IMR-90 (cell line): ENCODE measurements around the gene NCAM1.

Experiments
- CEBPB ChIP-seq: IDR thresholded peaks from 2 replicates; pipeline ENCODE4 v1.6.1; 2012; ENCODE audit warnings: low read depth, low read length, improper control_type of control experiment
- CTCF ChIP-seq: conservative IDR thresholded peaks from 2 replicates; pipeline ENCODE4 v1.5.1; 2012; ENCODE audit warnings: mild to moderate bottlenecking, low read depth, low read length, improper control_type of control experiment
- ELK1 ChIP-seq: fragments of 150-350 bp; IDR thresholded peaks from 2 replicates; pipeline ENCODE4 v1.6.1; 2016; ENCODE audit warnings: low read depth, mild to moderate bottlenecking, low read length, moderate library complexity, borderline replicate concordance
- FOS ChIP-seq: fragments of 150-350 bp; IDR thresholded peaks from 2 replicates; pipeline ENCODE4 v1.6.1; 2016; ENCODE audit warnings: low read depth, low read length
- MAFK ChIP-seq: IDR thresholded peaks from 2 replicates; pipeline ENCODE4 v1.6.1; 2012; ENCODE audit warnings: low read depth, low read length, improper control_type of control experiment
- MAZ ChIP-seq: IDR thresholded peaks from 2 replicates; pipeline ENCODE4 v1.6.1; 2012; ENCODE audit warnings: low read depth, mild to moderate bottlenecking, low read length, improper control_type of control experiment, moderate library complexity, borderline replicate concordance
- POLR2A ChIP-seq: IDR thresholded peaks from 2 replicates; pipeline ENCODE4 v1.6.1; 2012; ENCODE audit warnings: mild to moderate bottlenecking, low read depth, low read length
- RAD21 ChIP-seq: IDR thresholded peaks from 2 replicates; pipeline ENCODE4 v1.6.1; 2012; ENCODE audit warnings: low read length, improper control_type of control experiment
- RCOR1 ChIP-seq: IDR thresholded peaks from 2 replicates; pipeline ENCODE4 v1.6.1; 2012; ENCODE audit warnings: mild to moderate bottlenecking, low read length, improper control_type of control experiment; ENCODE audit not compliant: insufficient replicate concordance
- RFX5 ChIP-seq: IDR thresholded peaks from 2 replicates; pipeline ENCODE4 v1.8.0; 2012; ENCODE audit warnings: low read depth, mild to moderate bottlenecking, low read length, moderate library complexity
- SMC3 ChIP-seq: fragments of 150-350 bp; IDR thresholded peaks from 2 replicates; pipeline ENCODE4 v1.6.1; 2016; ENCODE audit warnings: low read depth, mild to moderate bottlenecking, antibody characterized with exemption, low read length, moderate library complexity
- USF2 ChIP-seq: fragments of 150-350 bp; IDR thresholded peaks from 2 replicates; pipeline ENCODE4 v1.6.1; 2017; ENCODE audit warnings: mild to moderate bottlenecking, antibody characterized with exemption, low read length, low read depth

DNA sequence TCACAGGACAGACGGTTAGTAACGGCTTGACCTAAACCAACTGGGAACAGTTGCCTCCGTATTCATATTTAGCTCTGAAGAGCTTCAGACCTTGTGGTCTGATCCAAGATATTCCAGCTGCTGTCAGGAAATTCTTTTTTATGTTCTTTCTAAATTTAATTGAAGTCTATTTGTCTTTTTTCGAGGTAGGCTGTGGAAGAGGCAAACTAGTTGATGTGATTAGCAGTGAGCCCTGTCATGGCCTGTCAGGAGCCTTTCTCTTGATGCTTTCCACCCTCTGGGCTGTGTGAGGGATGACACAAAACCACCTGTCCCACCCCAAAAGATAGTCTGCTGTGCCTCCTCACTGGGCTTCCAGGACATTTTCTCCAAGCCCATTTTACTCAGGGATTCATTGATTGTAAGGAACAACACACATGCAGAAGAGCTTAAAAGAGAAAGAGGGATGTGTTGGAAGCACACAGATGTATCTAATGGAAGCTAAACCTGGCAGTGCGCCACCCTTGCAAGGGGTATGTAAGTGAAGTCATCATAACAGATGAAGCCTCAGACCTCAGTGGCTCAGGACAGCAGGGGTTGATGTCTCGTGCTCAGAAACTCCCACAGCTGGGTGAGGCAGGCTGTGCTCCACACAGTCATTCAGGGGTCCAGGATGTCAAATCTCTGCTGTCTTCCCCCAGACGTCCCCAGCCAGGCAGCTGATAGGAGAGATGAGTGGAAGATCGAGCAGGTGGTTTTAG lies 170.0 kb downstream of the NCAM1 start:
- no peak for TF ChIP-seq CTCF
- no peak for TF ChIP-seq RFX5
- no peak for TF ChIP-seq ELK1
- TF ChIP-seq POLR2A = no peak
- TF ChIP-seq MAZ = no peak
- TF ChIP-seq RAD21 = no peak
- TF ChIP-seq USF2 = no peak
- TF ChIP-seq MAFK = no peak
- no peak for TF ChIP-seq CEBPB
- TF ChIP-seq FOS = no peak
- TF ChIP-seq SMC3 = no peak
- no peak for TF ChIP-seq RCOR1
